IMR-90 (cell line): ENCODE data around the gene DYNC1LI2. TPM values are rescaled to one million over a fixed set of nuclear protein-coding genes. Genes with fewer than 3 reads are reported as not detected.

Experiments
- ATAC-seq: fragments of 200-7000 bp; cut with Tn5 transposase; 2 replicates; pipeline ENCODE4 v1.9.1; 2020; ENCODE audit warnings: low read depth, mild to moderate bottlenecking, moderate library complexity
- BruUV-seq: library from RNA; stranded (reverse); fragments of 400-500 nt; replicated peaks from 2 replicates; lab custom pipeline; 2021; lab: Mats Ljungman, UMichigan
- CTCF ChIA-PET: fragments of 300-600 bp; formaldehyde crosslinking; extraction: SDS; loops from one replicate; lab custom pipeline; 2021; ENCODE audit warnings: antibody characterized with exemption; lab: Yijun Ruan, JAX
- POLR2A ChIA-PET: fragments of 300-600 bp; sonication (Branson Sonifier 250); formaldehyde crosslinking; loops from one replicate; lab custom pipeline; 2022; ENCODE audit warnings: antibody characterized with exemption; ENCODE audit not compliant: unreplicated experiment; lab: Charles Lee
- DNase-seq: peaks from one replicate; pipeline ENCODE4 v3.0.0; 2013
- H2AFZ ChIP-seq: replicated peaks from 2 replicates; pipeline ENCODE3; 2013; ENCODE audit warnings: low read length, mild to moderate bottlenecking; ENCODE audit not compliant: poor library complexity
- H2AK5ac ChIP-seq: 2 replicates; pipeline ENCODE4 v1.6.1; 2013; ENCODE audit warnings: low read depth, low read length, inconsistent platforms
- H2AK9ac ChIP-seq: replicated peaks from 2 replicates; pipeline ENCODE3; 2013; ENCODE audit warnings: mild to moderate bottlenecking, low read depth, low read length, moderate library complexity; ENCODE audit not compliant: poor library complexity
- H2BK120ac ChIP-seq: 2 replicates; pipeline ENCODE4 v1.6.1; 2013; ENCODE audit warnings: low read depth, low read length, inconsistent platforms
- H2BK15ac ChIP-seq: 3 replicates; pipeline ENCODE4 v1.6.1; 2013; ENCODE audit warnings: low read depth, low read length, inconsistent platforms
- H2BK20ac ChIP-seq: 2 replicates; pipeline ENCODE4 v1.6.1; 2013; ENCODE audit warnings: low read depth, mild to moderate bottlenecking, inconsistent platforms, low read length, moderate library complexity
- H2BK5ac ChIP-seq: 2 replicates; pipeline ENCODE4 v1.6.1; 2013; ENCODE audit warnings: mild to moderate bottlenecking, low read depth, low read length, inconsistent platforms; ENCODE audit not compliant: poor library complexity, severe bottlenecking
- H3K14ac ChIP-seq: replicated peaks from 2 replicates; pipeline ENCODE4 v1.6.1; 2013; ENCODE audit warnings: low read depth, low read length, inconsistent platforms
- H3K18ac ChIP-seq: 2 replicates; pipeline ENCODE4 v1.6.1; 2013; ENCODE audit warnings: low read depth, low read length, control low read depth
- H3K23ac ChIP-seq: 2 replicates; pipeline ENCODE4 v1.6.1; 2013; ENCODE audit warnings: low read depth, low read length, inconsistent platforms
- H3K27ac ChIP-seq: 2 replicates; pipeline ENCODE4 v1.5.1; 2013; ENCODE audit warnings: mild to moderate bottlenecking, control low read depth, low read length; ENCODE audit not compliant: insufficient read depth
- H3K27me3 ChIP-seq: 2 replicates; pipeline ENCODE4 v1.6.1; 2013; ENCODE audit warnings: low read length; ENCODE audit not compliant: control insufficient read depth, insufficient read depth
- H3K36me3 ChIP-seq: 2 replicates; pipeline ENCODE4 v1.6.1; 2013; ENCODE audit warnings: low read length, mixed read lengths; ENCODE audit not compliant: control insufficient read depth, insufficient read depth
- H3K4ac ChIP-seq: 2 replicates; pipeline ENCODE4 v1.6.1; 2013; ENCODE audit warnings: low read depth, low read length, inconsistent platforms
- H3K4me1 ChIP-seq: 2 replicates; pipeline ENCODE4 v1.6.1; 2013; ENCODE audit warnings: low read length, mixed read lengths; ENCODE audit not compliant: control insufficient read depth, insufficient read depth
- H3K4me2 ChIP-seq: 2 replicates; pipeline ENCODE4 v1.6.1; 2013; ENCODE audit warnings: low read depth, mild to moderate bottlenecking, control low read depth, low read length, moderate library complexity
- H3K4me3 ChIP-seq: 2 replicates; pipeline ENCODE4 v1.5.1; 2013; ENCODE audit warnings: low read depth, mild to moderate bottlenecking, control low read depth, low read length, moderate library complexity; ENCODE audit not compliant: insufficient read depth
- H3K56ac ChIP-seq: 2 replicates; pipeline ENCODE4 v1.6.1; 2013; ENCODE audit warnings: low read length, inconsistent platforms; ENCODE audit not compliant: insufficient read depth; ENCODE audit errors: extremely low read depth
- H3K79me1 ChIP-seq, 2 experiments: 2 replicates each; pipeline ENCODE4 v1.6.1; 2013; ENCODE audit warnings: low read length in 2 of 2, inconsistent platforms in 1 of 2, low read depth in 1 of 2
- H3K9ac ChIP-seq: 2 replicates; pipeline ENCODE4 v1.6.1; 2013; ENCODE audit warnings: low read depth, low read length, control low read depth
- H3K9me1 ChIP-seq: 2 replicates; pipeline ENCODE4 v1.6.1; 2013; ENCODE audit warnings: low read length, inconsistent platforms; ENCODE audit not compliant: insufficient read depth
- H3K9me3 ChIP-seq: 2 replicates; pipeline ENCODE4 v1.6.1; 2013; ENCODE audit warnings: low read length; ENCODE audit not compliant: control insufficient read depth, insufficient read depth
- H4K20me1 ChIP-seq: 2 replicates; pipeline ENCODE4 v1.6.1; 2013; ENCODE audit warnings: low read length, inconsistent platforms; ENCODE audit not compliant: insufficient read depth
- H4K5ac ChIP-seq: 2 replicates; pipeline ENCODE4 v1.6.1; 2013; ENCODE audit warnings: mild to moderate bottlenecking, low read depth, low read length, control low read depth
- H4K8ac ChIP-seq, 2 experiments: 2 replicates each; pipeline ENCODE4 v1.6.1; 2013; ENCODE audit warnings: low read depth in 2 of 2, low read length in 2 of 2, control low read depth in 1 of 2, inconsistent platforms in 1 of 2
- H4K91ac ChIP-seq: 2 replicates; pipeline ENCODE4 v1.6.1; 2013; ENCODE audit warnings: low read depth, low read length, inconsistent platforms; ENCODE audit not compliant: insufficient read depth
- BHLHE40 ChIP-seq: fragments of 150-350 bp; IDR thresholded peaks from 2 replicates; pipeline ENCODE4 v1.6.1; 2016; ENCODE audit warnings: mild to moderate bottlenecking, low read depth, low read length
- CEBPB ChIP-seq: IDR thresholded peaks from 2 replicates; pipeline ENCODE4 v1.6.1; 2012; ENCODE audit warnings: low read depth, low read length, improper control_type of control experiment
- CHD1 ChIP-seq: IDR thresholded peaks from 2 replicates; pipeline ENCODE4 v1.6.1; 2012; ENCODE audit warnings: low read depth, low read length, improper control_type of control experiment
- ELK1 ChIP-seq: fragments of 150-350 bp; IDR thresholded peaks from 2 replicates; pipeline ENCODE4 v1.6.1; 2016; ENCODE audit warnings: low read depth, mild to moderate bottlenecking, low read length, moderate library complexity, borderline replicate concordance
- FOS ChIP-seq: fragments of 150-350 bp; IDR thresholded peaks from 2 replicates; pipeline ENCODE4 v1.6.1; 2016; ENCODE audit warnings: low read depth, low read length
- MAFK ChIP-seq: IDR thresholded peaks from 2 replicates; pipeline ENCODE4 v1.6.1; 2012; ENCODE audit warnings: low read depth, low read length, improper control_type of control experiment
- MAZ ChIP-seq: IDR thresholded peaks from 2 replicates; pipeline ENCODE4 v1.6.1; 2012; ENCODE audit warnings: low read depth, mild to moderate bottlenecking, low read length, improper control_type of control experiment, moderate library complexity, borderline replicate concordance
- MXI1 ChIP-seq: IDR thresholded peaks from 2 replicates; pipeline ENCODE4 v1.6.1; 2012; ENCODE audit warnings: low read depth, mild to moderate bottlenecking, low read length, moderate library complexity, borderline replicate concordance
- POLR2A ChIP-seq: IDR thresholded peaks from 2 replicates; pipeline ENCODE4 v1.6.1; 2012; ENCODE audit warnings: mild to moderate bottlenecking, low read depth, low read length
- RAD21 ChIP-seq: IDR thresholded peaks from 2 replicates; pipeline ENCODE4 v1.6.1; 2012; ENCODE audit warnings: low read length, improper control_type of control experiment
- RCOR1 ChIP-seq: IDR thresholded peaks from 2 replicates; pipeline ENCODE4 v1.6.1; 2012; ENCODE audit warnings: mild to moderate bottlenecking, low read length, improper control_type of control experiment; ENCODE audit not compliant: insufficient replicate concordance
- SMC3 ChIP-seq: fragments of 150-350 bp; IDR thresholded peaks from 2 replicates; pipeline ENCODE4 v1.6.1; 2016; ENCODE audit warnings: low read depth, mild to moderate bottlenecking, antibody characterized with exemption, low read length, moderate library complexity
- USF2 ChIP-seq: fragments of 150-350 bp; IDR thresholded peaks from 2 replicates; pipeline ENCODE4 v1.6.1; 2017; ENCODE audit warnings: mild to moderate bottlenecking, antibody characterized with exemption, low read length, low read depth
- WGBS, 2 experiments: methylation state at CpG; one replicate each; pipeline versions ENCODE4 v1.1.5 to v1.1.7; 2013; ENCODE audit warnings: missing lambda C conversion rate in 2 of 2; ENCODE audit not compliant: insufficient read length in 1 of 2; ENCODE audit errors: extremely low coverage in 2 of 2; 5-methylcytosine and 5-hydroxymethylcytosine counted together
- dilution Hi-C: fragments of 300-500 bp; cut with HindIII; formaldehyde crosslinking; loops from one replicate; pipeline ENCODE4 v1.14.3; 2018; ENCODE audit warnings: low sequenced_read_pairs; ENCODE audit not compliant: unreplicated experiment
- in situ Hi-C: fragments of 300-500 bp; cut with MboI; formaldehyde crosslinking; loops from 3 replicates; pipeline ENCODE4 v1.14.3; 2019; ENCODE audit warnings: low sequenced_read_pairs, inconsistent platforms, mixed read lengths
- intact Hi-C: fragments of 100-400 bp; cut with micrococcal nuclease; formaldehyde crosslinking; loops from 2 replicates; pipeline ENCODE4 v1.10.0; 2022
- polyA plus RNA-seq, 3 experiments: library from polyadenylated mRNA; depleted of rRNA; stranded (reverse); fragments of >200 nt; gene quantifications; 2 replicates each; pipeline ENCODE4 v1.2.3, GENCODE V29; 2012; ENCODE audit warnings: low replicate concordance in 1 of 3
- total RNA-seq: library from RNA; depleted of rRNA; stranded (reverse); fragments of >200 nt; gene quantifications from 2 replicates; pipeline ENCODE4 v1.2.3, GENCODE V29; 2012
- TF ChIP-seq, protein P1 (sequence below): conservative IDR thresholded peaks from 2 replicates; pipeline ENCODE4 v1.5.1; 2012; ENCODE audit warnings: mild to moderate bottlenecking, low read depth, low read length, improper control_type of control experiment

DYNC1LI2 gene
- total and polyA plus RNA-seq, 2 of the 4 experiments (the other 2 are of a cell fraction): 65.3 to 88.4 TPM

DNA sequence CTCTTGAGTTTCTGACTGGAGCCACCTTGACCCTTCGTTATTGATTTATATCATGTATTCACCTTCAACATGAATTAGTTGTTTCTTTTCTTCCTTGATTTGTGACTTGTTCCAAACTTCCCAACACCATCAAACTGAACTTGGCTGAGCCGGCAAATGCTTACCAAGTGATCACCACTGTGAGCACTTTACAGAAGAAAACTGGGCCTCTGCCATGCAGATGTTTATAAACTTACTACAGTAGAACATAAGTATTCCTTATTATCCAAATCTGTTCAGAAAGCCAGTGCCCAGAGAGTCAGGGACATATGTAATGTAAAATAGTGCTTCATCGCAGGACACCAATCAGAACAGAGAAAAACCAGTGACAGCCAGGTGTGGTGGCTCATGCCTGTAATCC is 74.8 kb downstream of the DYNC1LI2 start:
- ATAC-seq: peak; percentile 62
- Histone ChIP-seq H4K8ac (no peak overlapping the region), H3K79me1 (peaks cover 3 to 27% of the 10 kb centered on the region in 2 experiments; a peak in 3 of 4 replicates), H3K9me3 (no peaks in the 10 kb centered on the region), H2AK5ac (no peak overlapping the region), H3K27me3 (no peaks in the 10 kb centered on the region), H3K14ac (no peak overlapping the region), H3K18ac (no peak overlapping the region), H3K27ac (no peak overlapping the region), H2BK5ac (no peak overlapping the region), H4K91ac (no peak overlapping the region), H3K4me2 (no peak overlapping the region), H3K56ac (no peak overlapping the region), H3K4me1 (peaks cover 7% of the 10 kb centered on the region), H3K9me1 (peaks cover 6% of the 10 kb centered on the region; the same call in 1 of the 2 replicates), H4K20me1 (no peaks in the 10 kb centered on the region), H3K4me3 (no peak overlapping the region), H2BK15ac (no peak overlapping the region), H2AFZ (no peak overlapping the region), H2BK120ac (no peak overlapping the region), H2AK9ac (no peak overlapping the region), H3K9ac (no peak overlapping the region), H2BK20ac (no peak overlapping the region), H3K36me3 (no peaks in the 10 kb centered on the region), H4K5ac (no peak overlapping the region), H3K4ac (no peak overlapping the region), H3K23ac (no peak overlapping the region)
- ChIA-PET POLR2A (no interaction called here), CTCF (no interaction called here)
- in situ Hi-C loops (no loop called here), intact Hi-C loops (no loop called here), dilution Hi-C loops (no loop called here)
- no TSS peak for BruUV-seq
- TF ChIP-seq, protein P1, sequence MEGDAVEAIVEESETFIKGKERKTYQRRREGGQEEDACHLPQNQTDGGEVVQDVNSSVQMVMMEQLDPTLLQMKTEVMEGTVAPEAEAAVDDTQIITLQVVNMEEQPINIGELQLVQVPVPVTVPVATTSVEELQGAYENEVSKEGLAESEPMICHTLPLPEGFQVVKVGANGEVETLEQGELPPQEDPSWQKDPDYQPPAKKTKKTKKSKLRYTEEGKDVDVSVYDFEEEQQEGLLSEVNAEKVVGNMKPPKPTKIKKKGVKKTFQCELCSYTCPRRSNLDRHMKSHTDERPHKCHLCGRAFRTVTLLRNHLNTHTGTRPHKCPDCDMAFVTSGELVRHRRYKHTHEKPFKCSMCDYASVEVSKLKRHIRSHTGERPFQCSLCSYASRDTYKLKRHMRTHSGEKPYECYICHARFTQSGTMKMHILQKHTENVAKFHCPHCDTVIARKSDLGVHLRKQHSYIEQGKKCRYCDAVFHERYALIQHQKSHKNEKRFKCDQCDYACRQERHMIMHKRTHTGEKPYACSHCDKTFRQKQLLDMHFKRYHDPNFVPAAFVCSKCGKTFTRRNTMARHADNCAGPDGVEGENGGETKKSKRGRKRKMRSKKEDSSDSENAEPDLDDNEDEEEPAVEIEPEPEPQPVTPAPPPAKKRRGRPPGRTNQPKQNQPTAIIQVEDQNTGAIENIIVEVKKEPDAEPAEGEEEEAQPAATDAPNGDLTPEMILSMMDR: no peak
- TF ChIP-seq ELK1: no peak
- no peak for TF ChIP-seq MAZ
- no peak for TF ChIP-seq RAD21
- TF ChIP-seq FOS: no peak
- no peak for TF ChIP-seq BHLHE40
- no peak for TF ChIP-seq POLR2A
- no peak for TF ChIP-seq MXI1
- TF ChIP-seq MAFK: no peak
- no peak for TF ChIP-seq RCOR1
- no peak for TF ChIP-seq SMC3
- TF ChIP-seq CEBPB: no peak
- TF ChIP-seq CHD1: no peak
- no peak for TF ChIP-seq USF2
- WGBS, 2 experiments: 60% methylated on average over 1 of the region's 3 CpGs; no CpG with 5 or more reads in 1 of the 2 experiments
- peak; percentile 47 for DNase-seq
